ENCODE data around the gene CAPZA3.
"Not testable (repeated sequence)": the region's sequence is repeated elsewhere in the genome, so short reads cannot be mapped to it uniquely, and the experiment has no call there.

Gene CAPZA3

DNA sequence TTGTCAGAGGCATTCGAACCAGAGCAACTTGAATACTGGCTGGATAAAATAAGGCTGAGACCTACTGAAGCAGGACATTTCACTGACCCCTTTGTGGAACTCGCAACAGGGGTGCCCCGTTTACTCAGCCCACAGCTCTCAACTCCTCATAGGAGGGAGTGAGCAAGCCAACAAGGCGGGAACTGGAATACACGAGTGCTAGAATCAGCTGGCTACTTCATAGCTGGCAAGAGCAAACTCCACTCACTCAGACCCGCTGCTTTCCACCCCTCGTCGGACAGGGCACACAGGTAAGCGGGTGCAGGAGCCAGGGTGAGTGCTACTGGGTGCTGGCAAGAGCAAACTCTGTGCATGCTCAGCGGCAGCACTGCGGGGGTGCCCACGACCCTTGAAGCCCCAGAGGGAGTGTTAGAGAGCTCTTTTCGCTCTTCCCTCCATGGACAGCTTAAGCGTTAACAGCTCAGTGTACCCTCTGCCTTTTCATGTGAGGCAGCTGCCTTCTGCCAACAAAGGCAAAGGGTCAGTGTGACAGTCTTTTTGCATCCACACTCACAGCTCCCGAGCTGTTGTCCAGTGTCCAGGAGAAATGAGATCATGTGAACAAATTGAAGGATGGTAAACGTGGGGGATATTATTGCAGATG is 15.7 kb downstream of the CAPZA3 start:
- no peak for DNase-seq

DNA sequence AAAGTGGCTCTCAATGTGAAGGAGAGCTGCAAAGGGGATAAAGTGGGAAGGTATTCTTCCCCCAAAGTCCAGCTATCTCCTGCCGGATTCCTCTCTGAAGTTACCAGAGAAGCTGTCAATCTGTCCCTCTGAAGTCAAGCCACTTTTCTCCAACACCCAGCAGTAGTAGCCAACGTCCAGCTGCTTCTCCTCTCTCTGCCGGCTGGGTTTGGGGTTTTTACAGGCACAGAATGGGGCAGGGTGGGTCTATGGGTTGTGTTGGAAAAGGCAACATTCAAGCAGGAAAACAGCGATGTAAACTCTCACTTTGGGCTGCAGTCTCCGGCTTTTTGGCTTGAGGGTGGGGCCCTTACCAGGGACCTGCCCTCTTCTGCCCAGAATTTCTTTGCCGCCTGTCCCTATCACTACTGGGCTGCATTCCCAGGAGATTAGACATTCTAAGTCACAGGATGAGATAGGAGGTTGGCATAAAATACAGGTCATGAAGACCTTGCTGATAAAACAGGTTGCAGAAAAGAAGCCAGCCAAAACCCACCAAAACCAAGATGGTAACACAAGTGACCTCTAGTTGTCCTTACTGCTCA is 16.3 kb downstream of the CAPZA3 start:
- no peak for DNase-seq

DNA sequence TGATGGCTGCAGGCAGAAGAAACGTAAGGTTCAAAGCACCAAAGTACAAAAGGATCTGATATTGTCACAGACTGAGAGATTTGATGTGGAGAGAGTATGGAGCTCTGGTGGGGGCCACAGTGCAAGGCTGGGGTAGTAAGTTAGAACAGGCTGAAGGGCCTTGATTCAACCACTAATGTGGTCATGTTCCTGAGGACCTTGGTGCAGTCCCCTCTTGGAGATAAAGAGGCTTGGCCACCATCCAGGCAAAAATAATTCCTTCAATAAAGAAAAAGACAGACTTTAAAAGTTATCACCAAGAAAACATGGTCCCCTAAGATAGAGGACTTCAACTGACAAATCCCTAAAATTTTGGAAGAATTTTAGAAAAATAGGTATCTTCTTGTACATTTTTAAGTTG is 17.4 kb downstream of the CAPZA3 start:
- DNase-seq = no peak

DNA sequence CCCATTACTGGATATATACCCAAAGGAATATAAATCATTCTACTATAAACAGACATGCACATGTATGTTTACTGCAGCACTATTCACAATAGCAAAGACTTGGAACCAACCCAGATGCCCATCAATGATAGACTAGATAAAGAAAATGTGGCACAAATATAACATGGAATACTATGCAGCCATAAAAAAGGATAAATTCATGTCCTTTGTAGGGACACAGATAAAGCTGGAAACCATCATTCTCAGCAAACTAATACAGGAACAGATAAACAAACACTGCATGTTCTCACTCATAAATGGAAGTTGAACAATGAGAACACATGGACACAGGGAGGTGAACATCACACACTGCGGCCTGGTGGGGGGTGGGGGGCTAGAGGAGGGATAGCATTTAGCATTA is 28.6 kb downstream of the CAPZA3 start:
- not testable (repeated sequence) for DNase-seq

DNA sequence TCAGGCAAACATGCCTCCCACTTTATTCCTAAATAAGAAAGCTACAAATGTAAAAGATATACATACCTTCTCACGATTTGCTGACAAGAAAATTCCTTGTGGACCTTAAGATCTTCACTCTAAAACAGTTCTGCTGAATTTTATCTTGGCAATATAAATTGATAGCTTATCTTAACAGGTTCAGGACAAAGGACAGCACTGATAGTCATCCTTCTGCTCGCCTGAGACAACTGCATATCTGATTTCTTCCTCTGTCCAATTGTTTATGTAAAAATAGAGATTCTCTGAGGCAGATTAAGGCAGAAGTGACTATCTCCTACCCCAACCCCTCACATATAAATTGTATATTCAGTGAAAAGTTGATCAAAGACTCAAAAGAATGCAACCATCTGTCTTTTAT is 44.9 kb downstream of the CAPZA3 start:
- DNase-seq = no peak

DNA sequence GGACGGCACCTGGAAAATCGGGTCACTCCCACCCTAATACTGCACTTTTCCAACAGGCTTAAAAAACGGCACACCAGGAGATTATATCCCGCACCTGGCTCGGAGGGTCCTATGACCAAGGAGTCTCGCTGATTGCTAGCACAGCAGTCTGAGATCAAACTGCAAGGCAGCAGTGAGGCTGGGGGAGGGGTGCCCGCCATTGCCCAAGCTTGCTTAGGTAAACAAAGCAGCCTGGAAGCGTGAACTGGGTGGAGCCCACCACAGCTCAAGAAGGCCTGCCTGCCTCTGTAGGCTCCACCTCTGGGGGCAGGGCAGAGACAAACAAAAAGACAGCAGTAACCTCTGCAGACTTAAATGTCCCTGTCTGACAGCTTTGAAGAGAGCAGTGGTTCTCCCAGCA is 47.5 kb downstream of the CAPZA3 start:
- DNase-seq = not testable (repeated sequence)

Measured in hypothalamus (tissue), 51 donors.